ENCODE results near the gene ST6GALNAC3.

DNA sequence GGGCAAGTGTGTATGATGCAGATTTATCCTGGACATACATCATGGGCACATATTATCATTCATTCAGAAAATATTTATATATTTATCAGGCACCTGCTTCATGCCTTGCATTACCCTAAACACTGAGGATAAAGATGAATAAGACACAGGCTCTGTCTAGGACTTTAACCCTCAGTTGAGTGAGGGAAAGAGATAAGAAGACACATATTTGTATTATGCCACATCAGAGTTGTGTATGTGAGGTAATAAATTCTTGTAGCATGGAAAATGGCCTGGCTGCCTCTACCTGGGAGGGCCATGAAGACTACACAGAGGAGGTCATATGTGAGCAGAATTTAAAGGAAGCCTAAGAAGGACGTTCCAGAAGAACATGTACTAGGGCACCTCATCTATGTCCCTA is 516.9 kb downstream of the ST6GALNAC3 start:
- TF ChIP-seq POLR2A (IDR thresholded peaks at IDR 0.05) = no peak
- TF ChIP-seq, protein P1, sequence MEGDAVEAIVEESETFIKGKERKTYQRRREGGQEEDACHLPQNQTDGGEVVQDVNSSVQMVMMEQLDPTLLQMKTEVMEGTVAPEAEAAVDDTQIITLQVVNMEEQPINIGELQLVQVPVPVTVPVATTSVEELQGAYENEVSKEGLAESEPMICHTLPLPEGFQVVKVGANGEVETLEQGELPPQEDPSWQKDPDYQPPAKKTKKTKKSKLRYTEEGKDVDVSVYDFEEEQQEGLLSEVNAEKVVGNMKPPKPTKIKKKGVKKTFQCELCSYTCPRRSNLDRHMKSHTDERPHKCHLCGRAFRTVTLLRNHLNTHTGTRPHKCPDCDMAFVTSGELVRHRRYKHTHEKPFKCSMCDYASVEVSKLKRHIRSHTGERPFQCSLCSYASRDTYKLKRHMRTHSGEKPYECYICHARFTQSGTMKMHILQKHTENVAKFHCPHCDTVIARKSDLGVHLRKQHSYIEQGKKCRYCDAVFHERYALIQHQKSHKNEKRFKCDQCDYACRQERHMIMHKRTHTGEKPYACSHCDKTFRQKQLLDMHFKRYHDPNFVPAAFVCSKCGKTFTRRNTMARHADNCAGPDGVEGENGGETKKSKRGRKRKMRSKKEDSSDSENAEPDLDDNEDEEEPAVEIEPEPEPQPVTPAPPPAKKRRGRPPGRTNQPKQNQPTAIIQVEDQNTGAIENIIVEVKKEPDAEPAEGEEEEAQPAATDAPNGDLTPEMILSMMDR (IDR thresholded peaks at IDR 0.05) = no peak

All from testis (tissue), 2 donors.